ENCODE data around the gene AZU1. TPM values are rescaled to one million over a fixed set of nuclear protein-coding genes. Genes with fewer than 3 reads are reported as not detected.

AZU1 gene
- total RNA-seq, 2 donors from 2014 or later = 1.1 TPM; not detected in 1

GRCh38 chr19:795073-795611, 32.5 kb upstream of the AZU1 start:
- peak overlapping the region in 1 of 2 donors; percentile 11 for H3K27ac ChIP-seq
- peak overlapping the region; percentile 6 for H3K4me3 ChIP-seq
- H3K27me3 ChIP-seq (replicated peaks; ENCODE audit: insufficient read depth) = no peaks in the 10 kb centered on the region
- TF ChIP-seq, protein P1, sequence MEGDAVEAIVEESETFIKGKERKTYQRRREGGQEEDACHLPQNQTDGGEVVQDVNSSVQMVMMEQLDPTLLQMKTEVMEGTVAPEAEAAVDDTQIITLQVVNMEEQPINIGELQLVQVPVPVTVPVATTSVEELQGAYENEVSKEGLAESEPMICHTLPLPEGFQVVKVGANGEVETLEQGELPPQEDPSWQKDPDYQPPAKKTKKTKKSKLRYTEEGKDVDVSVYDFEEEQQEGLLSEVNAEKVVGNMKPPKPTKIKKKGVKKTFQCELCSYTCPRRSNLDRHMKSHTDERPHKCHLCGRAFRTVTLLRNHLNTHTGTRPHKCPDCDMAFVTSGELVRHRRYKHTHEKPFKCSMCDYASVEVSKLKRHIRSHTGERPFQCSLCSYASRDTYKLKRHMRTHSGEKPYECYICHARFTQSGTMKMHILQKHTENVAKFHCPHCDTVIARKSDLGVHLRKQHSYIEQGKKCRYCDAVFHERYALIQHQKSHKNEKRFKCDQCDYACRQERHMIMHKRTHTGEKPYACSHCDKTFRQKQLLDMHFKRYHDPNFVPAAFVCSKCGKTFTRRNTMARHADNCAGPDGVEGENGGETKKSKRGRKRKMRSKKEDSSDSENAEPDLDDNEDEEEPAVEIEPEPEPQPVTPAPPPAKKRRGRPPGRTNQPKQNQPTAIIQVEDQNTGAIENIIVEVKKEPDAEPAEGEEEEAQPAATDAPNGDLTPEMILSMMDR (IDR thresholded peaks at IDR 0.05) = no peak
- H3K36me3 ChIP-seq = no peaks in the 10 kb centered on the region
- DNase-seq (ENCODE audit: low spot score) (no peak), ATAC-seq (ENCODE audit: insufficient number of reproducible peaks, low FRiP score, low read depth) (no peak)
- no peaks in the 10 kb centered on the region for H3K9me3 ChIP-seq
- peaks cover 20 to 34% of the 10 kb centered on the region in 2 donors for H3K4me1 ChIP-seq (ENCODE audit: control insufficient read depth in 1 of 2, low read depth in 2 of 2)

DNA sequence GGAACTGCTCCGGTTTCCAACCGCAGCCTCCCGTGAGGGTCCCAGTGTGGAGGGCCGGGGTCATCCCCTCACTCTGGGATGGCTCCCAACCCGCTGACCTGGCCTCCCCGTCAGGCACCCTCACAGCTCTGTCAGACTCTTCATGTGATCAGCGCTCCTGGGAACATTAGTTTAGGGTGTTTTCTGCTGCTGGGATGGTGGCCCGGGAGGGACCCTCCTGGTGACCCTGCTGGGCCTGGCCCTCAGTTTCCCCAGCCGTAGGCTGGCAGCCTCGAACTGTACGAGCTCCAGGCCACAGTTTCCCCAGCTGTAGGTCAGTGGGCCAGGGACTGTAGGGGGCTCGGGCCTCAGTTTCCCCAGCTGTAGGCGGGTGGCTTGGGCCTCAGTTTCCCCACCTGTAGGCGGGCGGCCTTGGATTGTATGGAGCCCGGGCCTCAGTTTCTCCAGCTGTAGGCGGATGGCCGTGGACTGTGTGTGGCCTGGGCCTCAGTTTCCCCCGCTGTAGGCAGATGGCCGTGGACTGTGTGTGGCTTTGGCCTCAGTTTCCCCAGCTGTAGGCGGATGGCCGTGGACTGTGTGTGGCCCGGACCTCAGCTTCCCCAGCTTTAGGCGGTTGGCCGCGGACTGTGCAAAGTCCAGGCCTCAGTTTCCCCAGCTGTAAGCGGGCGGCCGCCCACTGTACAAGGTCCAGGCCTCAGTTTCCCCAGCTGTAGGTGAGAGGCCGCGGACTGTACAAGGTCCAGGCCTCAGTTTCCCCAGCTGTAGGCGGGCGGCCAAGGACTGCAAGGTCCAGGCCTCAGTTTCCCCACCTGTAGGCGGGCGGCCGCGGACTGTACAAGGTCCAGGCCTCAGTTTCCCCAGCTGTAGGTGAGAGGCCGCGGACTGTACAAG, 31.7 kb upstream of the AZU1 start:
- no peaks in the 10 kb centered on the region for H3K36me3 ChIP-seq
- H3K4me1 ChIP-seq (ENCODE audit: control insufficient read depth in 1 of 2, low read depth in 2 of 2) = peaks cover 28 to 42% of the 10 kb centered on the region in 2 donors

GRCh38 chr19:796692-797527, 30.7 kb upstream of the AZU1 start, which contains the start of gene PTBP1:
TSS of gene PTBP1 (plus strand) at chr19:797452. CDS start at chr19:797498, 46 bp downstream.
- Histone ChIP-seq H3K9me3 (no peaks in the 10 kb centered on the region), H3K4me1 (ENCODE audit: control insufficient read depth in 1 of 2, low read depth in 2 of 2) (peaks cover 37 to 52% of the 10 kb centered on the region in 2 donors), H3K27me3 (replicated peaks; ENCODE audit: insufficient read depth) (no peaks in the 10 kb centered on the region), H3K4me3 (peak within 1 kb of the TSS; percentile 95), H3K27ac (peak within 1 kb of the TSS; percentile 86 to 97), H3K36me3 (no peaks in the 10 kb centered on the region)
- TF ChIP-seq, protein P1 (IDR thresholded peaks at IDR 0.05) = no peak
- DNase-seq (ENCODE audit: low spot score) = peak; percentile 98
- peak; percentile 96 for ATAC-seq (ENCODE audit: insufficient number of reproducible peaks, low FRiP score, low read depth)

More for the DNA sequence above, 31.7 kb upstream of the AZU1 start:
- Histone ChIP-seq H3K27ac (peak overlapping the region in 1 of 2 donors; percentile 46), H3K27me3 (replicated peaks; ENCODE audit: insufficient read depth) (no peaks in the 10 kb centered on the region), H3K4me3 (peak overlapping the region; percentile 86), H3K9me3 (no peaks in the 10 kb centered on the region)
- TF ChIP-seq, protein P1 (IDR thresholded peaks at IDR 0.05) = no peak
- DNase-seq (ENCODE audit: low spot score) (no peak), ATAC-seq (ENCODE audit: insufficient number of reproducible peaks, low FRiP score, low read depth) (no peak)

GRCh38 chr19:797528-798414, 29.9 kb upstream of the AZU1 start:
- Histone ChIP-seq H3K27me3 (replicated peaks; ENCODE audit: insufficient read depth) (no peaks in the 10 kb centered on the region), H3K4me3 (peak overlapping the region; percentile 95), H3K4me1 (ENCODE audit: control insufficient read depth in 1 of 2, low read depth in 2 of 2) (peaks cover 43 to 61% of the 10 kb centered on the region in 2 donors), H3K9me3 (no peaks in the 10 kb centered on the region), H3K36me3 (no peaks in the 10 kb centered on the region), H3K27ac (peak overlapping the region; percentile 86 to 97)
- TF ChIP-seq, protein P1 (IDR thresholded peaks at IDR 0.05) = no peak
- ATAC-seq (ENCODE audit: insufficient number of reproducible peaks, low FRiP score, low read depth) (peak; percentile 47), DNase-seq (ENCODE audit: low spot score) (peak; percentile 58)
